GM12892 (cell line): ENCODE measurements around the gene FBRSL1.

Experiments
- DNase-seq: peaks from one replicate; pipeline ENCODE4 v3.0.0; 2011; ENCODE audit not compliant: insufficient read length
- FAIRE-seq: peaks from 2 replicates; lab custom pipeline; 2011; peaks lifted over from hg19 to GRCh38; lab: Jason Lieb, UNC
- POLR2A ChIP-seq: IDR thresholded peaks from 2 replicates; pipeline ENCODE4 v1.6.1; 2011; ENCODE audit warnings: low read depth, low read length, control low read depth
- POLR2AphosphoS5 ChIP-seq: IDR thresholded peaks from 2 replicates; pipeline ENCODE4 v1.6.1; 2011; ENCODE audit warnings: low read depth, low read length, control low read depth
- TAF1 ChIP-seq: IDR thresholded peaks from 2 replicates; pipeline ENCODE4 v1.6.1; 2011; ENCODE audit warnings: low read depth, mild to moderate bottlenecking, control low read depth, low read length, borderline replicate concordance

The FBRSL1 gene

DNA sequence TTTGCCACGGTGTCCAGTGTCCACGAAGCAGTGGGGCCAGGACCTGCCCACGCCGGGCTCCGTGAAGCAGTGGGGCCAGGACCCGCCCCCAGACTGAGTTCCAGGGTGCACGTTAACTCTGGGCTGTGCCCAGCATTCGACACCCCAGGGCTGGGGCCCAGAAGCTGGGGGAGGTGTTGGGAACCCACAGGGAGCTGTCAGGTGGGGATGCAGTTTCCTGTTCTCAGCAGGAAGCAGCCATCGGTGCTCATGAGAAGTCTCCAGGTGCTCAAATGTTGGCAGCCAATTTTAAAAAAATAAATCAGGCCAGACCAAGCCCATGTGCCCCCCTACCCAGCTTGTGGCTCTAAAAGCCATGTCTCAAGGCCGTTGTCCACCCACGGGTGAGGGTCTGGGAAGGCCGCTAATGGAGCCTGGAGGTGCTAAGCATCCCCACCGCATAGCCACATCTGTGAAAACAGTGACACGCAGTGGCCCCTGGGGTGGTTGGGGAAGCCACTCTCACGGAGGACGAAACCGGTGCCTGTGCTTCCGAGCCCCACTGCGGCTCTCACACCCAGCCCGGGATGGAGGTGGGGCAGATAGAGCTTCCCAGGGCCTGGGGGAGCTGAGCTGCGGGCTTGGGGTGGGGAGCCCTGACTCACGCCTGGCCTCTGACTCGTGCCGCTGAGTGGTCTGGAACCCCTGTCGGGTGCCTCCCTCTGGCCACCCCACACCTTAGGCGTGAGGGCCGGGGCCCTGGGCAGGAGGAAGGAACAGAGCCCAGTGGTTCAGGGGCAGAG, 53.5 kb downstream of the FBRSL1 start:
- no peak for DNase-seq
- FAIRE-seq, result no peak

DNA sequence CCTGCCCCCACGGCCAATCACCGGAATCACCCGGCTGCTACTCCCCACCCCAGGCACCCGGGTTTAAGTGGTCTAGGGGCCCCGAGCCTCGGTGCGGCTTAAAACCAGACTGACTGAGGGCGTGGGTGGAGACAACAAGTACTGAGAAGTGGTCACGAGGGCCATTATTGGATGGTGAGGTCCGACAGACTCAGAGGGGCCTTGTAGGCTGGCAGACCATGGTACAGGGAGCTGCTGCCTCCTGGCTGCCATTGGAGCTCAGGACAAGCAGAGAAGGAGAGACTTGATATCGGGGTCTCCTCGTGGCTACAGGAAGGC, 54.1 kb downstream of the FBRSL1 start:
- FAIRE-seq, result no peak
- no peak for TF ChIP-seq TAF1
- no peak for TF ChIP-seq POLR2AphosphoS5
- no peak; the same call in 1 of the 2 replicates for TF ChIP-seq POLR2A
- no peak for DNase-seq

More for the DNA sequence above, 53.5 kb downstream of the FBRSL1 start:
- TF ChIP-seq TAF1, result no peak
- TF ChIP-seq POLR2AphosphoS5, result no peak
- TF ChIP-seq POLR2A, result no peak

- FAIRE-seq (no peak), DNase-seq (no peak)
- TF ChIP-seq TAF1, result no peak
- TF ChIP-seq POLR2AphosphoS5, result no peak
- TF ChIP-seq POLR2A, result no peak
Observed at GRCh38 chr12:132544498-132544897, 54.5 kb downstream of the FBRSL1 start.

- TF ChIP-seq TAF1, result no peak
- TF ChIP-seq POLR2A, result no peak
- TF ChIP-seq POLR2AphosphoS5, result no peak
- FAIRE-seq (no peak), DNase-seq (no peak)
Observed at GRCh38 chr12:132545164-132545953, 55.4 kb downstream of the FBRSL1 start.

DNA sequence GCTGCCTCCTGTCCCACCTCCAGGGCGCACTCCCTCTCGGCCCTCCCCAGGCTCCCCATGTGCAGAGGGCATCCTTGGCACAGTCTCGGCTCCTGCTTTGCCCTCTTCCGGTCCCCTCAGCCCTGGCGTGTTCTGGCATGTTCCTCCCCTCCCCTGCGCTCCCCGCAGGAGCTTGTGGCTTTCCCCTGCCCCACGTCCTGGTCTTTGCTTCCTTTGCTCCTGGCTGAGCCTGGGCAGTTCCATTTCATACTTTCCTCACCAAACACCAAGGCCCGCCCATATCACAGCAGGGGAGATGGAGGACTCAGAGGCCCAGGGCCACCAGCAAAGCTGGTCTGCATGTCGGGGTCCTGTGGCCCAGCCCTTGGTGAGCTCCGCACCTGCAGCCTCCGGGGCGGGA, 56.0 kb downstream of the FBRSL1 start:
- DNase-seq, result no peak
- FAIRE-seq, result no peak
- TF ChIP-seq POLR2AphosphoS5, result no peak
- no peak for TF ChIP-seq TAF1
- TF ChIP-seq POLR2A, result no peak

GRCh38 chr12:132546647-132547046, 56.7 kb downstream of the FBRSL1 start:
- FAIRE-seq, result no peak
- TF ChIP-seq TAF1 (no peak), POLR2AphosphoS5 (no peak), POLR2A (no peak)
- DNase-seq, result no peak

GRCh38 chr12:132547205-132547740, 57.3 kb downstream of the FBRSL1 start:
- FAIRE-seq, result no peak
- TF ChIP-seq TAF1, result no peak
- TF ChIP-seq POLR2AphosphoS5, result no peak
- no peak for TF ChIP-seq POLR2A

DNA sequence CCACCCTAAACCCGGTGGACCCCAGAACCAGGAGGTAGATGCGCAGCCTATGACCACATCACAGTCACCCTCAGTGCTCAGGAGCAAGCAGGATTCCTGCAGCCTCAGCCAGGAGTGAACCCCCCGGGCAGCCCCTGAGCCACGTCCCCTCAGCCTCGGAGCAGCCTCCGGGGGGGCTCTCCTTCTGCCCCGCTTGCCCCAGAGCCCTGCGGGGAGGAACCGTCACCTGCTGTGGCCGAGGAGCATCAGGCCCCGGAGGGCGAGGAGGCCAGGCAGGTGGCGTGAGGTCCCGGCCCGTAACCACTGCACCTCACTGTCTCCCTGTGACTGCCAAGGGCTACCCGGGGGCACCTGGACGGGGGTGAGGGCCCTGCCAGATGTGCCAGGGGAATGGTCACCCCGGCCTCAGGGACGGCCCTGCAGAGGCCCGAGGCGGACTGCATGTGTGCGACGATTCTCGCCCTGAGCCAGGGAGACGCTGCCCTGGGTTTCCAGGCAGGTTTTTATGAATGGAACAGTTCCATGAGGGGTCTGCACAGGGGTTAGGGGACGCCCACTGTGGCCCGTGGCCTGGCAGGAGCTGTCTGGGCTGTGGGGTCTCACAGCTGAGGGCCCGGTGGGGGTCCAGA, 58.6 kb downstream of the FBRSL1 start:
- FAIRE-seq, result no peak
- TF ChIP-seq POLR2A (no peak), TAF1 (no peak), POLR2AphosphoS5 (no peak)
- DNase-seq, result no peak

More at GRCh38 chr12:132547205-132547740, 57.3 kb downstream of the FBRSL1 start:
- DNase-seq, result no peak

- FAIRE-seq (no peak), DNase-seq (no peak)
- no peak for TF ChIP-seq TAF1
Observed at GRCh38 chr12:132549059-132549458, 59.1 kb downstream of the FBRSL1 start.

GRCh38 chr12:132550014-132550802, 60.3 kb downstream of the FBRSL1 start:
- TF ChIP-seq POLR2A, result no peak
- no peak for TF ChIP-seq POLR2AphosphoS5
- TF ChIP-seq TAF1, result no peak
- DNase-seq (no peak), FAIRE-seq (no peak)
